ENCODE data around the gene SLCO1B3.

Gene SLCO1B3

DNA sequence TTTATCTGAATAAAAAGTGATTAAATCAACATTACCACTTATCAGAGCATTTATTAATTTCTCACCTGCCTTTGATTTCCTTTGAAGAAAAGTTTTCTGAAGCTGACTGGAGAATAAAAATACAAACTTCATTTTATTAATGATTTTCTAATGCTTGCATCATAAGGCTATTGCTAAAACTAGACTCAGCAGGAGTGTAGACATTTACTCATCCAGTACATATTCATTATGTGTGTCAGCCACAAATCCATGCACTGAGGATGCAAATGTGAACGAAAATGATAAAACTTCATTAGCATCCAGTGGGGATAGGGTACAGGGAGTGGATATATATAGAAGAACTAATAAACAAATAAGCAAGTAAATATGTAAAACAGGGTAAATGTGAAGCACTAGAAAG, 74.6 kb downstream of the SLCO1B3 start:
- no peak for DNase-seq

DNA sequence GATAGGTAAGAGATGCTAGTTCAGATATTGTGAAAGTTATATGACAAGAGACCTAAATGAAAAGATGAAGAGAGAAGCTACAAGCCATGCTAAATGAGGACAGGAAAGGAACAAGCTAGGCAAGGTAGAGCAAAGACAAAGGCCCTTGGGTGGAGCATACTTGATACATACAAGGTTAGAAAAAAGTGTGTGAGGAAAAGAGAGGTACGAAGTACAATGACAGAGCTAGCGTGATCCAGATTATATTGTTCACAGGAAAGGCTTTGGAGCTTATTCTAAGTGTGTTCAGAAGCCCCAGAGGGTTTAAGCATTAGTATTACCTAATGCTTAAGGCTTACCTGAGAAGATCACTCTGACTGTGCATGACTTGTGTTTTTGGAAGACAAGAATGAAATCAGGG, 75.0 kb downstream of the SLCO1B3 start:
- no peak for DNase-seq

DNA sequence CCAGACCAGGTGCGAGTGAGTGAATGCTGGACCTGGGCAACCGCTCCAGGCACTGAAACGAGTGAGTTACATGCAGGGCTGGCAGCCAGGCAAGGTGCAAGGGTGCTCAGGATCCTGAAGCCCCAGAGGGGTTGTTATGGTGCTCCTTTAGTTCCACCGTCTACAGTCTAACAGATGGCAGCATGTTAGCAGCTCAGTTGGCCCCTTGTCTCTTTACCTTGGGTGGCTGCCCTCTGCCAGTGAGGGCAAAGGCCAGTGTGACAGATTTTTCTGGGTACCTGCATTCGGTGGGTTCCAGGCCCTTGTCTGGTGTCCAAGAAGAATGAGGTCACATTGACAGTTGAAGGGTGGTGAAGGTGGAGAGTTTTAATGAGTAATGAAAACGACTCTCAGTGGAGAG, 106.8 kb downstream of the SLCO1B3 start:
- no peak for DNase-seq

DNA sequence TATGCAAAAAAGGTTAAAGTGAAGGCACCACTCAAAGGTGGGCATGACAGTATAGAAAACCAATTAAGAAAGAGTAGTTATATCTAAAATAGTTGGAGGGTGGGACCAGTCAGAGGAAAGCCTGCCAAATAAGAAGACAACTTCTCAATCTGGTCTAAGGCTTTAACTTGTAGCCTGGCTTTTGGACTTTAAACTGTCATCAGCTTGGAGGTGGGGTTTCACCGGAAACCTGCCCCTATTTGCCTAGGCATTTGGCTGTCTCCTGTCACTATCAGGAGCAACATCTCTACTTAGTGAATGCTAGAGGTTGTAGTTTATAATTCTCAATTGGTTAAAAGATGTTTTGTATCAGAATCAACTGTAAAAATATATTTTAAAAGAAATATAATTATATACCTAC, 107.3 kb downstream of the SLCO1B3 start:
- DNase-seq: no peak

DNA sequence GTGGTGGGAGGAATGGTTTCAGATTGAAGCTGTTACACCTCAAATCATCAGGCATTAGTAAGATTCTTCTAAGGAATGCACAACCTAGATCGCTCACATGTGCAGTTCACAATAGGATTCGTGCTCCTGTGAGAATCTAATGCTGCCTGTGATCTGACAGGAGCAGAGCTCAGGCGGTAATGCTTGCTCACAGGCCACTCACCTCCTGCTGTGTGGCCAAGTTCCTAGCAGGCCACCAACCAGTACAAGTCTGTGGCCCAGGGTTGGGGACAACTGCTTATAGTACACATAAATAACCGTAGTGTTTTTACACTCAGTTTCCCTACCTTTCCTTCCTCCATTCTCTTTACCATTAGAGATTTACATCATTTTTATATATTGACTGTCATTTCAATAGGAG, 121.4 kb downstream of the SLCO1B3 start:
- no peak for DNase-seq

DNA sequence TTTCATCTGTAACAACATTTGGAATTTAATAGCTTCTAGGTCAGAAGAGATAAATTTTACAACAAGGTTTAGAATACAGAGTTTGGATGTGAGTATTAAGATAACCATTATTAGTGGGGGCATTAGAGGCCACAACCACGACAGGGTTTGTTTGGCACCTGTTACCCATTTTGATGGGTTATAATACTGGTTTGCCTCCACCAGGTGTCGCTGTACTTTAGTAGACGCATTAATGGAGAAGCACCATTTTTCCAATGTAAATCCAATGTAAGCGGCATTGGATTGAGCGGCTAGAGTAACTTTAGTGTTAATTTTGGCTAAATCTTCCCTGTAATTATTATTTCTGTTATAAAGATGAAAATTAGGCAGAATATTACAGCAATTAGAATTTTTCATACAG, 136.2 kb downstream of the SLCO1B3 start:
- peak in 1 of 2 experiments; percentile 63 for DNase-seq

DNA sequence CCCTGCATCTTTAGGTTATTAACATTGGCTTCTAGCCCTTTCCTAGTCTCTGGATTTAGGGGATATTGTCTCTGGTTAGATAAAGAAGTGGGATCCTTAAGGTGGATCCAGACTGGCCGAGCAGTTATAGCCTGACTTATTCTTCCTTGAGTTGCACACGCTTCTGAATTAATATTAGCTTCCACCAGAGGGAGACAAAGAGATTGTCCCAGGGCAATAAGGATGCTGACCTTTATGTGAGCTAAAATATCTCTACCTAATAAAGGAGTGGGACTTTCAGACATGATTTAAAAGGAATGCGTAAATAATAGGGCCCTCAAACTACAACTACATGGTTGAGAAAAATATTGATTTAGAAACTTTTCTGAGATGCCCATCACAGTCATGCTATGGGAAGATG, 139.7 kb downstream of the SLCO1B3 start:
- peak; percentile 4 to 39 for DNase-seq

DNA sequence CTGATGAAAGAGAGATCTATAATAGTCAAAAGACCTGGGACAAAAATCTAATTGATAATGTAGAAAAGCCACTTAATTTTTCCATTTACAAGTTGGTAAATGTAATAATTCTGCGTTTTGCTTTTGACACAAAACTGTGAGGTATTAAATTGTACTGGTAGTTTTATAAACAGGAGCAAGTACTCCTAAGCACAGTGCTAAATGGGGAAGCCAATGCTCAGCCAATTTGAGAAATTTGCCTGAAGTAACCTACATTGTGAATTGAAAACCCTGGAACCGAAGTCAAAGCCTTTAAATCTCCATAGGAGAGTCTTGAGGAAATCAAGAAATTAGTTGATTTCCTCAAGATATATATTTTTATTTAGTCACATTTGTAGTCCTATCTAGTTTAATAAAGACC, 152.8 kb downstream of the SLCO1B3 start:
- no peak for DNase-seq

DNA sequence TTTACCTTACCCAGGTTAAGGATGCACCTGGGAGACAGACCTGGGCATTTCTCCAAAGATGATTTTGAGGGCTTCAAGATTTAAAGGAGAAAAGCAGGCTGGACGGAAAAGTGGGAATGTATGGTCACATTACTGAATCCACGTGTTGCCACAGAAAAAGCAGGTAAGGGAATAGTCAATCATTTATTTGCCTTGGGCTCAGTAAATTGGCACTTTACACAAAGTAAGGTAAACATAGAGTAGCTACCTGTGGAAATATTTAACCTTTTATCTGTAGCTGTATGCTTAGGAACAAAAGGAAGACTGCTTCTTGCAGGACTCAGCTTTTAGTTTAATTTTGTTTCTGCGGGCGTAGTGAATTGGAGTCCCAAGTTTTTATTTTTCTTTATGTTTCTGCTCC, 153.3 kb downstream of the SLCO1B3 start:
- DNase-seq: no peak
